H1 (cell line): ENCODE results near the gene LARGE2. TPM values are rescaled to one million over a fixed set of nuclear protein-coding genes. Genes with fewer than 3 reads are reported as not detected.

Source experiments
- CTCF ChIA-PET: fragments of 300-600 bp; sonication (Branson Sonifier 250); formaldehyde crosslinking; loops from one replicate; lab custom pipeline; 2021; ENCODE audit not compliant: partially characterized antibody; lab: Charles Lee
- POLR2A ChIA-PET: fragments of 300-600 bp; sonication (Branson Sonifier 250); formaldehyde crosslinking; loops from one replicate; lab custom pipeline; 2021; ENCODE audit warnings: inconsistent platforms; ENCODE audit not compliant: partially characterized antibody; lab: Charles Lee
- DNase-seq, 2 experiments: peaks; one replicate each; pipeline versions ENCODE4 v3.0.0 to v3.0.0-alpha.2; 2010 to 2022; ENCODE audit warnings: low spot score in 2 of 2, low read depth in 1 of 2, mixed read lengths in 1 of 2
- FAIRE-seq: peaks from 2 replicates; lab custom pipeline; 2011; peaks lifted over from hg19 to GRCh38; lab: Jason Lieb, UNC
- H2AFZ ChIP-seq: 2 replicates; pipeline ENCODE4 v1.8.1; 2012; ENCODE audit warnings: low read length, inconsistent platforms
- H2AK5ac ChIP-seq: 2 replicates; pipeline ENCODE4 v1.6.1; 2013; ENCODE audit warnings: low read depth, low read length
- H2BK120ac ChIP-seq: replicated peaks from 2 replicates; pipeline ENCODE3; 2013; ENCODE audit warnings: low read depth, low read length, inconsistent platforms
- H2BK12ac ChIP-seq: 2 replicates; pipeline ENCODE4 v1.6.1; 2013; ENCODE audit warnings: low read depth, low read length
- H2BK15ac ChIP-seq: 2 replicates; pipeline ENCODE4 v1.6.1; 2013; ENCODE audit warnings: low read length
- H2BK20ac ChIP-seq: 2 replicates; pipeline ENCODE4 v1.6.1; 2013; ENCODE audit warnings: low read length
- H2BK5ac ChIP-seq: 2 replicates; pipeline ENCODE4 v1.6.1; 2013; ENCODE audit warnings: low read depth, low read length
- H3K14ac ChIP-seq: 2 replicates; pipeline ENCODE4 v1.6.1; 2013; ENCODE audit warnings: inconsistent platforms; ENCODE audit not compliant: insufficient read length
- H3K18ac ChIP-seq: 2 replicates; pipeline ENCODE4 v1.6.1; 2013; ENCODE audit warnings: low read length; ENCODE audit errors: extremely low read depth
- H3K23ac ChIP-seq: 2 replicates; pipeline ENCODE4 v1.6.1; 2013; ENCODE audit warnings: inconsistent platforms; ENCODE audit not compliant: insufficient read length
- H3K23me2 ChIP-seq: 2 replicates; pipeline ENCODE4 v1.6.1; 2013; ENCODE audit warnings: low read depth, low read length
- H3K27ac ChIP-seq: 2 replicates; pipeline ENCODE4 v1.6.1; 2011; ENCODE audit warnings: low read depth, low read length, inconsistent platforms
- H3K27me3 ChIP-seq, 4 experiments: replicated peaks in 1 of 4; 1 replicate in 1 of 4; 2 replicates in 3 of 4; pipeline versions ENCODE4 v1.6.1 to v1.8.1; 2011 to 2013; ENCODE audit warnings: low read length in 3 of 4, mild to moderate bottlenecking in 3 of 4, inconsistent platforms in 2 of 4, mixed read lengths in 2 of 4, moderate library complexity in 1 of 4; ENCODE audit not compliant: control insufficient read depth in 3 of 4, insufficient read depth in 3 of 4; ENCODE audit errors: extremely low read depth in 1 of 4
- H3K36me3 ChIP-seq, 4 experiments: 2 replicates each; pipeline versions ENCODE4 v1.6.1 to v1.8.1; 2011 to 2013; ENCODE audit warnings: mild to moderate bottlenecking in 4 of 4, low read length in 3 of 4, moderate library complexity in 2 of 4, control low read depth in 1 of 4, inconsistent platforms in 1 of 4; ENCODE audit not compliant: insufficient read depth in 4 of 4, control insufficient read depth in 2 of 4
- H3K4ac ChIP-seq: replicated peaks from 2 replicates; pipeline ENCODE3; 2013; ENCODE audit warnings: low read length, low read depth, mixed read lengths, inconsistent platforms; ENCODE audit not compliant: insufficient read length
- H3K4me1 ChIP-seq, 4 experiments: replicated peaks in 1 of 4; 1 replicate in 1 of 4; 2 replicates in 3 of 4; pipeline versions ENCODE4 v1.6.1 to v1.8.1; 2011 to 2013; ENCODE audit warnings: low read length in 3 of 4, inconsistent platforms in 2 of 4, mixed read lengths in 1 of 4; ENCODE audit not compliant: insufficient read depth in 4 of 4, control insufficient read depth in 3 of 4
- H3K4me2 ChIP-seq, 2 experiments: 2 replicates each; pipeline versions ENCODE4 v1.6.1 to v1.8.1; 2011 to 2013; ENCODE audit warnings: low read depth in 2 of 2, low read length in 2 of 2, control low read depth in 1 of 2, inconsistent platforms in 1 of 2, mild to moderate bottlenecking in 1 of 2; ENCODE audit not compliant: insufficient read depth in 1 of 2
- H3K4me3 ChIP-seq, 4 experiments: fragments of 200-600, 300-600 bp in 1 of 4; sonication (generic), shearing (Covaris generic), sonication (Bioruptor Twin) in 1 of 4; 2 replicates each; pipeline versions ENCODE4 v1.5.1 to v1.8.1; 2011 to 2016; ENCODE audit warnings: low read length in 4 of 4, low read depth in 3 of 4, control low read depth in 2 of 4, inconsistent platforms in 2 of 4, mild to moderate bottlenecking in 2 of 4, mixed read lengths in 1 of 4, moderate library complexity in 1 of 4; ENCODE audit not compliant: insufficient read depth in 2 of 4; ENCODE audit errors: extremely low read depth in 1 of 4
- H3K56ac ChIP-seq: replicated peaks from 2 replicates; pipeline ENCODE3; 2013; ENCODE audit warnings: low read depth, mild to moderate bottlenecking, mixed read lengths, low read length, inconsistent platforms; ENCODE audit not compliant: insufficient read length
- H3K79me1 ChIP-seq: 2 replicates; pipeline ENCODE4 v1.6.1; 2013; ENCODE audit warnings: low read depth, low read length, control low read depth
- H3K79me2 ChIP-seq, 2 experiments: 2 replicates each; pipeline versions ENCODE4 v1.6.1 to v1.8.1; 2012 to 2013; ENCODE audit warnings: low read length in 2 of 2, mild to moderate bottlenecking in 2 of 2, inconsistent platforms in 1 of 2; ENCODE audit not compliant: insufficient read depth in 2 of 2, control insufficient read depth in 1 of 2
- H3K9ac ChIP-seq, 4 experiments: replicated peaks in 1 of 4; 1 replicate in 1 of 4; 2 replicates in 3 of 4; pipeline versions ENCODE4 v1.6.1 to v1.8.1; 2011 to 2013; ENCODE audit warnings: low read depth in 3 of 4, low read length in 3 of 4, control low read depth in 2 of 4, mild to moderate bottlenecking in 2 of 4, moderate library complexity in 2 of 4, inconsistent platforms in 1 of 4; ENCODE audit errors: extremely low read depth in 1 of 4
- H3K9me3 ChIP-seq, 2 experiments: 2 replicates each; pipeline versions ENCODE4 v1.6.1 to v1.8.1; 2012 to 2013; ENCODE audit warnings: mild to moderate bottlenecking in 2 of 2, moderate library complexity in 2 of 2, control low read depth in 1 of 2, inconsistent platforms in 1 of 2, low read depth in 1 of 2, low read length in 1 of 2, mixed read lengths in 1 of 2; ENCODE audit not compliant: insufficient read depth in 2 of 2
- H4K20me1 ChIP-seq, 2 experiments: replicated peaks in 1 of 2; 2 replicates each; pipeline versions ENCODE3 to v1.8.1; 2011 to 2013; ENCODE audit warnings: inconsistent platforms in 2 of 2, low read length in 2 of 2, mild to moderate bottlenecking in 1 of 2; ENCODE audit not compliant: insufficient read depth in 2 of 2, control insufficient read depth in 1 of 2
- H4K5ac ChIP-seq: 2 replicates; pipeline ENCODE4 v1.6.1; 2013; ENCODE audit warnings: low read length, low read depth, mixed read lengths, inconsistent platforms; ENCODE audit not compliant: insufficient read length
- H4K8ac ChIP-seq: 2 replicates; pipeline ENCODE4 v1.8.0; 2013; ENCODE audit warnings: mild to moderate bottlenecking, moderate library complexity, low read length, inconsistent platforms; ENCODE audit not compliant: insufficient read depth; ENCODE audit errors: extremely low read depth
- H4K91ac ChIP-seq: replicated peaks from 2 replicates; pipeline ENCODE3; 2013; ENCODE audit warnings: low read length, mixed read lengths, inconsistent platforms; ENCODE audit not compliant: insufficient read length
- BCL11A ChIP-seq, 2 experiments: IDR thresholded peaks; one replicate each; pipeline ENCODE4 v1.6.1; 2011; ENCODE audit warnings: low read depth in 2 of 2, low read length in 2 of 2, mild to moderate bottlenecking in 2 of 2
- EP300 ChIP-seq, 2 experiments: IDR thresholded peaks; 1 replicate in 1 of 2; 2 replicates in 1 of 2; pipeline ENCODE4 v1.6.1; 2011 to 2012; ENCODE audit warnings: low read depth in 2 of 2, low read length in 2 of 2, mild to moderate bottlenecking in 2 of 2, borderline replicate concordance in 1 of 2, inconsistent platforms in 1 of 2, moderate library complexity in 1 of 2
- FOSL1 ChIP-seq: IDR thresholded peaks from 2 replicates; pipeline ENCODE4 v1.6.1; 2011; ENCODE audit warnings: mild to moderate bottlenecking, low read depth, low read length, moderate library complexity; ENCODE audit not compliant: insufficient read depth
- GABPA ChIP-seq: IDR thresholded peaks from 2 replicates; pipeline ENCODE4 v1.6.1; 2011; ENCODE audit warnings: mild to moderate bottlenecking, low read length, moderate library complexity, borderline replicate concordance; ENCODE audit not compliant: insufficient read depth
- HDAC6 ChIP-seq: IDR thresholded peaks from one replicate; pipeline ENCODE4 v1.7.1; 2012; ENCODE audit warnings: low read depth, mild to moderate bottlenecking, inconsistent platforms, low read length, moderate library complexity
- JUN ChIP-seq: IDR thresholded peaks from 2 replicates; pipeline ENCODE4 v1.6.1; 2011; ENCODE audit warnings: low read depth, mild to moderate bottlenecking, improper control_type of control experiment, low read length
- KDM1A ChIP-seq: fragments of 200-600, 300-600 bp; sonication (generic); IDR thresholded peaks from 2 replicates; pipeline ENCODE4 v1.7.1; 2016; ENCODE audit warnings: mild to moderate bottlenecking, low read length, borderline replicate concordance
- KDM5A ChIP-seq: fragments of 200-600 bp; IDR thresholded peaks from 2 replicates; pipeline ENCODE4 v1.7.1; 2012; ENCODE audit warnings: mild to moderate bottlenecking, low read length, inconsistent platforms, mixed read lengths
- MAFK ChIP-seq: IDR thresholded peaks from 2 replicates; pipeline ENCODE4 v1.6.1; 2012; ENCODE audit warnings: low read depth, mild to moderate bottlenecking, improper control_type of control experiment, low read length
- POLR2AphosphoS5 ChIP-seq: IDR thresholded peaks from 2 replicates; pipeline ENCODE4 v1.6.1; 2011; ENCODE audit warnings: low read depth, low read length
- TEAD4 ChIP-seq: IDR thresholded peaks from 2 replicates; pipeline ENCODE4 v1.6.1; 2012; ENCODE audit warnings: low read depth, low read length, inconsistent platforms, mixed read lengths
- WGBS, 2 experiments: shearing (Covaris generic) in 1 of 2; methylation state at CpG; one replicate each; pipeline versions ENCODE4 v1.1.6 to v1.1.7; 2013 to 2015; ENCODE audit warnings: low lambda C conversion rate in 2 of 2, mixed read lengths in 2 of 2, inconsistent platforms in 1 of 2, low coverage in 1 of 2, missing lambda C conversion rate in 1 of 2; ENCODE audit not compliant: insufficient replicate concordance in 2 of 2, insufficient coverage in 1 of 2, insufficient read length in 1 of 2; ENCODE audit errors: extremely low coverage in 1 of 2, missing lambda C conversion rate in 1 of 2; 5-methylcytosine and 5-hydroxymethylcytosine counted together
- polyA plus RNA-seq, 7 experiments: library from polyadenylated mRNA; depleted of rRNA in 3 of 7; stranded (reverse) in 5 of 7; unstranded in 2 of 7; fragments of >200 nt in 5 of 7; fragments of 200-250 nt in 2 of 7; gene quantifications; 1 replicate in 5 of 7; 2 replicates in 1 of 7; 4 replicates in 1 of 7; pipeline versions ENCODE4 v1.2.1 to v1.2.3, GENCODE V29; 2011 to 2013; ENCODE audit warnings: missing spikeins in 2 of 7, mixed read lengths in 2 of 7
- total RNA-seq: library from RNA; stranded (reverse); fragmentation: NEBNext Ultra II Directional; extraction: Animal tissue kit (Norgen Biotek cat#: 25700); gene quantifications from 2 replicates; pipeline ENCODE4 v1.2.1, GENCODE V29; 2021
- TF ChIP-seq, protein P1 (sequence below): IDR thresholded peaks from 2 replicates; pipeline ENCODE4 v1.6.1; 2012; ENCODE audit warnings: low read length, inconsistent platforms

The LARGE2 gene
- total and polyA plus RNA-seq, 2 of the 8 experiments (the other 6 are each of a cell fraction or from before 2014, with no cell fraction given): 111 to 137 TPM

DNA sequence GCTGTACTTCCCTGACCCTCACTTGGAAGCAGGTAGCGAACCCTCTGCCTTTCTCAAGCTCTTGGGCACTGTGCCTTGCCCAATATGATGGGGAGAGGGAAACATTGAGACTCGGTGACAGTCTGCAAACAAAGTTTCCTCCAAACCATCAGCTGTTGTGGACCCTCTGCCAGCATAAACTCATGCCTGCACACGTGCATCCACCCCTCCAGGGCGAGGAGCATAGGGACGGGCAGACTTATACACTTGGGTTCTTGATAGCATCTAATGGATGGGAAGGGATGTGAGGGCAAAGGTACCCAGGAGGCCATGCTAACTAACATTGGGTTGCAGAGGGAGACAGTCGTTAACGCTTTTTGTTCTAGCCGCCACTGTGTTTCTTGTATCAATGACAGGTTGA, 45.2 kb upstream of the LARGE2 start:
- Histone ChIP-seq H2BK5ac (no peak overlapping the region), H2BK12ac (no peak overlapping the region), H2AFZ (no peak overlapping the region), H3K56ac (no peak overlapping the region), H3K23me2 (no peaks in the 10 kb centered on the region; the same call in 1 of the 2 replicates), H2BK120ac (no peak overlapping the region), H3K9ac (no peak overlapping the region), H4K5ac (no peak overlapping the region), H3K4me3 (no peak overlapping the region), H3K4me1 (peaks cover 9 to 16% (median 13%) of the 10 kb centered on the region in 4 experiments; a peak in 6 of 7 replicates), H2BK20ac (no peak overlapping the region), H3K23ac (no peak overlapping the region), H2AK5ac (no peak overlapping the region), H3K79me1 (peaks cover 3% of the 10 kb centered on the region; the same call in 1 of the 2 replicates), H3K4ac (no peak overlapping the region), H4K8ac (no peak overlapping the region), H4K20me1 (peaks cover 0 to 2% of the 10 kb centered on the region in 2 experiments), H3K27ac (no peak overlapping the region), H3K27me3 (no peaks in the 10 kb centered on the region), H3K14ac (no peak overlapping the region), H3K4me2 (no peak overlapping the region), H4K91ac (no peak overlapping the region), H3K18ac (no peak overlapping the region), H3K79me2 (no peaks in the 10 kb centered on the region), H2BK15ac (0 out of 2 replicates have a peak overlapping the region, but pooled peaks have one; percentile 3), H3K36me3 (peaks cover 0 to 4% (median 0%) of the 10 kb centered on the region in 4 experiments; a peak in 2 of 8 replicates), H3K9me3 (no peaks in the 10 kb centered on the region)
- DNase-seq (no peak), FAIRE-seq (no peak)
- ChIA-PET CTCF (interaction anchor here (1.7 to 3.0 kb wide), 4 partner anchors 11 to 88 kb away, joined by 6 to 11 read pairs (median 8); no protein-coding TSS in a partner anchor), POLR2A (interaction anchor here (0.6 to 1.5 kb wide), 2 partner anchors 9 to 44 kb away, joined by 3 read pairs; no protein-coding TSS in a partner anchor)
- 87% methylated on average over 8 of the region's 8 CpGs; no CpG with 5 or more reads in 1 of the 2 experiments for WGBS, 2 experiments
- TF ChIP-seq HDAC6: no peak
- TF ChIP-seq FOSL1: no peak
- no peak for TF ChIP-seq GABPA
- no peak for TF ChIP-seq POLR2AphosphoS5
- no peak for TF ChIP-seq MAFK
- TF ChIP-seq KDM5A: no peak
- TF ChIP-seq TEAD4: no peak
- TF ChIP-seq, protein P1, sequence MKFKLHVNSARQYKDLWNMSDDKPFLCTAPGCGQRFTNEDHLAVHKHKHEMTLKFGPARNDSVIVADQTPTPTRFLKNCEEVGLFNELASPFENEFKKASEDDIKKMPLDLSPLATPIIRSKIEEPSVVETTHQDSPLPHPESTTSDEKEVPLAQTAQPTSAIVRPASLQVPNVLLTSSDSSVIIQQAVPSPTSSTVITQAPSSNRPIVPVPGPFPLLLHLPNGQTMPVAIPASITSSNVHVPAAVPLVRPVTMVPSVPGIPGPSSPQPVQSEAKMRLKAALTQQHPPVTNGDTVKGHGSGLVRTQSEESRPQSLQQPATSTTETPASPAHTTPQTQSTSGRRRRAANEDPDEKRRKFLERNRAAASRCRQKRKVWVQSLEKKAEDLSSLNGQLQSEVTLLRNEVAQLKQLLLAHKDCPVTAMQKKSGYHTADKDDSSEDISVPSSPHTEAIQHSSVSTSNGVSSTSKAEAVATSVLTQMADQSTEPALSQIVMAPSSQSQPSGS: no peak
- no peak for TF ChIP-seq EP300 (IDR thresholded peaks at IDR 0.05; ENCODE audit: borderline replicate concordance in 1 of 2, low read depth in 2 of 2, low read length in 2 of 2)
- TF ChIP-seq KDM1A: no peak
- no peak for TF ChIP-seq BCL11A (IDR thresholded peaks at IDR 0.05; ENCODE audit: low read depth in 2 of 2, low read length in 2 of 2)
- no peak for TF ChIP-seq JUN
